Trophoblast cell (in vitro differentiated cells and primary cell): Measurements from ENCODE around the gene HSPA1L.

Experiments used
- DNase-seq, 2 donors: peaks; one replicate each; pipeline ENCODE4 v3.0.0-alpha.2; 2016
- H2AFZ ChIP-seq: 2 replicates; pipeline ENCODE4 v1.6.1; 2013; ENCODE audit warnings: low read length, moderate library complexity, mild to moderate bottlenecking; ENCODE audit not compliant: insufficient read depth, poor library complexity
- H2AK5ac ChIP-seq: 2 replicates; pipeline ENCODE4 v1.6.1; 2013; ENCODE audit warnings: mild to moderate bottlenecking, low read length
- H2BK120ac ChIP-seq: 2 replicates; pipeline ENCODE4 v1.6.1; 2013; ENCODE audit warnings: low read length, mild to moderate bottlenecking, moderate library complexity; ENCODE audit not compliant: insufficient read depth, poor library complexity
- H2BK12ac ChIP-seq: 2 replicates; pipeline ENCODE4 v1.6.1; 2013; ENCODE audit warnings: mild to moderate bottlenecking, low read length, moderate library complexity
- H2BK5ac ChIP-seq: 2 replicates; pipeline ENCODE4 v1.6.1; 2013; ENCODE audit warnings: low read length, low read depth, moderate library complexity, mild to moderate bottlenecking; ENCODE audit not compliant: poor library complexity
- H3K14ac ChIP-seq: 2 replicates; pipeline ENCODE4 v1.6.1; 2013; ENCODE audit warnings: mild to moderate bottlenecking, low read length
- H3K18ac ChIP-seq: 2 replicates; pipeline ENCODE4 v1.6.1; 2013; ENCODE audit warnings: mild to moderate bottlenecking, low read length
- H3K23ac ChIP-seq: 2 replicates; pipeline ENCODE4 v1.6.1; 2013; ENCODE audit warnings: low read length
- H3K27ac ChIP-seq: 2 replicates; pipeline ENCODE4 v1.5.1; 2013; ENCODE audit warnings: low read depth, mild to moderate bottlenecking, inconsistent platforms, low read length, moderate library complexity
- H3K27me3 ChIP-seq: 2 replicates; pipeline ENCODE4 v1.6.1; 2013; ENCODE audit warnings: inconsistent platforms, mild to moderate bottlenecking, low read length, moderate library complexity; ENCODE audit not compliant: insufficient read depth
- H3K36me3 ChIP-seq, 2 experiments: 1 replicate in 1 of 2; 2 replicates in 1 of 2; pipeline ENCODE4 v1.6.1; 2013; ENCODE audit warnings: low read length in 2 of 2, mild to moderate bottlenecking in 2 of 2, moderate library complexity in 1 of 2; ENCODE audit not compliant: insufficient read depth in 2 of 2, control insufficient read depth in 1 of 2
- H3K4ac ChIP-seq: 2 replicates; pipeline ENCODE4 v1.6.1; 2013; ENCODE audit warnings: low read depth, mild to moderate bottlenecking, low read length, moderate library complexity
- H3K4me1 ChIP-seq, 2 experiments: 1 replicate in 1 of 2; 2 replicates in 1 of 2; pipeline ENCODE4 v1.6.1; 2013; ENCODE audit warnings: low read length in 2 of 2, mild to moderate bottlenecking in 2 of 2, moderate library complexity in 1 of 2; ENCODE audit not compliant: insufficient read depth in 2 of 2, control insufficient read depth in 1 of 2
- H3K4me2 ChIP-seq: 2 replicates; pipeline ENCODE4 v1.6.1; 2013; ENCODE audit warnings: inconsistent platforms, mild to moderate bottlenecking, low read length, moderate library complexity
- H3K4me3 ChIP-seq: 2 replicates; pipeline ENCODE4 v1.5.1; 2013; ENCODE audit warnings: mild to moderate bottlenecking, low read depth, low read length, inconsistent platforms
- H3K79me1 ChIP-seq: one replicate; pipeline ENCODE4 v1.6.1; 2013; ENCODE audit warnings: low read length
- H3K79me2 ChIP-seq: 2 replicates; pipeline ENCODE4 v1.6.1; 2013; ENCODE audit warnings: low read length, mild to moderate bottlenecking; ENCODE audit not compliant: control insufficient read depth, insufficient read depth, poor library complexity
- H3K9ac ChIP-seq: 2 replicates; pipeline ENCODE4 v1.6.1; 2013; ENCODE audit warnings: mild to moderate bottlenecking, low read length
- H3K9me3 ChIP-seq: 2 replicates; pipeline ENCODE4 v1.6.1; 2013; ENCODE audit warnings: low read depth, mild to moderate bottlenecking, control low read depth, inconsistent platforms, low read length; ENCODE audit not compliant: insufficient read depth
- H4K12ac ChIP-seq: 2 replicates; pipeline ENCODE4 v1.6.1; 2013; ENCODE audit warnings: low read depth, mild to moderate bottlenecking, low read length, moderate library complexity
- H4K8ac ChIP-seq: 2 replicates; pipeline ENCODE4 v1.6.1; 2013; ENCODE audit warnings: low read depth, mild to moderate bottlenecking, low read length, moderate library complexity
- H4K91ac ChIP-seq: one replicate; pipeline ENCODE4 v1.6.1; 2013; ENCODE audit warnings: low read depth, mild to moderate bottlenecking, low read length, moderate library complexity
- WGBS: extraction: QIAGEN DNeasy Blood & Tissue Kit; methylation state at CpG from one replicate; pipeline ENCODE4 v1.1.7; 2013; ENCODE audit warnings: missing lambda C conversion rate; ENCODE audit not compliant: insufficient read length, insufficient coverage; ENCODE audit errors: extremely low coverage; 5-methylcytosine and 5-hydroxymethylcytosine counted together

Gene HSPA1L

GRCh38 chr6:31765910-31766794 lies 48.9 kb downstream of the HSPA1L start:
- no peak overlapping the region for H4K12ac ChIP-seq

DNA sequence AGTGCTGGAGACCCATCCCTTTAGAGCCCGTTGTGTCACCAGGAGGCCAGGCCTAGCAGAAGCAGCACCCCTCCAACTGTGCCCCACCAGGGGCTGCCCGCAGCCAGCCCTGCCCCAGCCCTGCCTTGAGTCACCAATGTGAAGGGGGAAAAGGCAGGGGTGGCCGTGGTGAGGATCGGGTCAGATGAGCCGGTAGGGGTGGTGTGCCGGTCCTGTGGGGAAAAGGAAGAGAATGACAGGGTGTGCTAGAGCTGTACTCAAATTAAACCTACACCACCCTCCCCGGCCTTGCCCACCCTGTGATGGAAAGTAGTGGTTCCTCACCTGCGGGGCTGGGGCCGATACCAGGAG lies 49.5 kb downstream of the HSPA1L start:
- Histone ChIP-seq H2BK12ac (no peak overlapping the region), H3K79me1 (peaks cover 4% of the 10 kb centered on the region), H3K18ac (no peak overlapping the region), H4K12ac (no peak overlapping the region), H2AFZ (no peak overlapping the region), H3K9me3 (no peaks in the 10 kb centered on the region), H3K14ac (no peak overlapping the region), H3K36me3 (no peaks in the 10 kb centered on the region), H2BK5ac (no peak overlapping the region), H4K91ac (no peak overlapping the region), H4K8ac (no peak overlapping the region), H3K4me1 (peaks cover 11 to 21% of the 10 kb centered on the region in 2 experiments), H2BK120ac (no peak overlapping the region), H3K23ac (no peak overlapping the region), H3K79me2 (no peaks in the 10 kb centered on the region), H3K4ac (no peak overlapping the region), H3K4me2 (no peak overlapping the region), H2AK5ac (no peak overlapping the region), H3K27me3 (no peaks in the 10 kb centered on the region), H3K27ac (no peak overlapping the region), H3K9ac (no peak overlapping the region), H3K4me3 (no peak overlapping the region)
- no CpG with 5 or more reads among the region's 9 CpGs for WGBS
- DNase-seq, result no peak

More at GRCh38 chr6:31765910-31766794, 48.9 kb downstream of the HSPA1L start:
- H3K4ac ChIP-seq, result no peak overlapping the region
- no peak overlapping the region for H4K91ac ChIP-seq
- no peak overlapping the region for H3K4me3 ChIP-seq
- no peak overlapping the region for H3K23ac ChIP-seq
- H3K27me3 ChIP-seq, result no peaks in the 10 kb centered on the region
- H3K79me2 ChIP-seq, result no peaks in the 10 kb centered on the region
- no peak overlapping the region for H2BK5ac ChIP-seq
- peaks cover 11 to 21% of the 10 kb centered on the region in 2 experiments for H3K4me1 ChIP-seq
- peak in 1 of 2 donors; percentile 57 for DNase-seq
- H3K36me3 ChIP-seq, result no peaks in the 10 kb centered on the region
- peaks cover 4% of the 10 kb centered on the region for H3K79me1 ChIP-seq
- no peaks in the 10 kb centered on the region for H3K9me3 ChIP-seq
- H2BK120ac ChIP-seq, result no peak overlapping the region
- H4K8ac ChIP-seq, result no peak overlapping the region
- no peak overlapping the region for H2AFZ ChIP-seq
- no peak overlapping the region for H2BK12ac ChIP-seq
- no peak overlapping the region for H3K27ac ChIP-seq
- H3K18ac ChIP-seq, result no peak overlapping the region
- H3K9ac ChIP-seq, result no peak overlapping the region
- H2AK5ac ChIP-seq, result peak overlapping the region; percentile 1
- no CpG with 5 or more reads among the region's 42 CpGs for WGBS
- H3K14ac ChIP-seq, result no peak overlapping the region
- H3K4me2 ChIP-seq, result peak overlapping the region; percentile 55

DNA sequence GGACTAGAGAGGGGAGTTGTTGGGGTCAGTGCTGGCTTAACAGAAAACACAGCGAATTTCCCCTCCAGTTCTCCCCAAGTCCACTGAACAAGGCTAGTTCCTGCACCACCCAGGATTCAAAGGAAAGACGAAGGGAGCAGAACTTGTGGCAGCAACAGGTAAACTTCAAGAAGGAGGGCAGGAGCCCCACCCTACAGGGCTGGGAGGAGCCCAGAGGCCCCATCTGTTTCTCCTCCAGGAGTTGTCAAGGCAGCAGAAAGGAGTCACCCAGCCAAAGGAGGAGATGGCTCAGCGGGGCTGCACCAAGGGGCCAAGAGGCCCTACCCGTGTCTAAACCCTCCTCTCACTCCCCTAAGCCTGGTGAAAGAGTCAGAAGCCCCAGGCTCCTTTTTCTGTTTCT lies 50.9 kb downstream of the HSPA1L start:
- no peak overlapping the region for H3K14ac ChIP-seq
- no peak overlapping the region for H3K4me2 ChIP-seq
- no peak for DNase-seq
- no peak overlapping the region for H3K4me3 ChIP-seq
- no peak overlapping the region for H4K91ac ChIP-seq
- H3K9me3 ChIP-seq, result peaks cover 2% of the 10 kb centered on the region
- no peak overlapping the region for H4K8ac ChIP-seq
- peaks cover 0 to 3% of the 10 kb centered on the region in 2 experiments for H3K36me3 ChIP-seq
- WGBS, result no CpG with 5 or more reads among the region's 4 CpGs
- H3K79me2 ChIP-seq, result no peaks in the 10 kb centered on the region
- no peak overlapping the region for H3K4ac ChIP-seq
- H2AK5ac ChIP-seq, result no peak overlapping the region
- peaks cover 4% of the 10 kb centered on the region for H3K79me1 ChIP-seq
- H3K9ac ChIP-seq, result no peak overlapping the region
- H2AFZ ChIP-seq, result no peak overlapping the region
- H3K27me3 ChIP-seq, result no peaks in the 10 kb centered on the region
- no peak overlapping the region for H3K27ac ChIP-seq
- no peak overlapping the region for H3K18ac ChIP-seq
- H2BK5ac ChIP-seq, result no peak overlapping the region
- peaks cover 13 to 21% of the 10 kb centered on the region in 2 experiments for H3K4me1 ChIP-seq
- no peak overlapping the region for H3K23ac ChIP-seq
- H4K12ac ChIP-seq, result no peak overlapping the region
- H2BK120ac ChIP-seq, result no peak overlapping the region
- no peak overlapping the region for H2BK12ac ChIP-seq

- H2BK120ac ChIP-seq, result no peak overlapping the region
- no peak overlapping the region for H2BK12ac ChIP-seq
- H4K12ac ChIP-seq, result no peak overlapping the region
- WGBS, result no CpG with 5 or more reads among the region's 1 CpG
- H3K79me1 ChIP-seq, result peaks cover 4% of the 10 kb centered on the region
- no peak overlapping the region for H4K8ac ChIP-seq
- H3K18ac ChIP-seq, result no peak overlapping the region
- H2AK5ac ChIP-seq, result peak overlapping the region; percentile 36
- H4K91ac ChIP-seq, result no peak overlapping the region
- H3K4me3 ChIP-seq, result no peak overlapping the region
- H3K27ac ChIP-seq, result no peak overlapping the region
- H3K79me2 ChIP-seq, result no peaks in the 10 kb centered on the region
- H3K27me3 ChIP-seq, result no peaks in the 10 kb centered on the region
- no peak overlapping the region for H3K4me2 ChIP-seq
- H3K36me3 ChIP-seq, result peaks cover 0 to 3% of the 10 kb centered on the region in 2 experiments
- no peak overlapping the region for H2BK5ac ChIP-seq
- H3K14ac ChIP-seq, result no peak overlapping the region
- peaks cover 2% of the 10 kb centered on the region for H3K9me3 ChIP-seq
- no peak overlapping the region for H3K23ac ChIP-seq
- H3K4ac ChIP-seq, result no peak overlapping the region
- H3K9ac ChIP-seq, result no peak overlapping the region
- DNase-seq, result no peak
- no peak overlapping the region for H2AFZ ChIP-seq
- peaks cover 13 to 21% of the 10 kb centered on the region in 2 experiments for H3K4me1 ChIP-seq
Observed at GRCh38 chr6:31763619-31763940, 51.5 kb downstream of the HSPA1L start.
